ENCODE data around the gene NUP153. TPM values are rescaled to one million over a fixed set of nuclear protein-coding genes. Genes with fewer than 3 reads are reported as not detected.
"Not testable (repeated sequence)": the region's sequence is repeated elsewhere in the genome, so short reads cannot be mapped to it uniquely, and the experiment has no call there.

NUP153 gene
- 48.3 TPM for total RNA-seq

- peak; percentile 100 for DNase-seq (ENCODE audit: low spot score)
Observed at GRCh38 chr6:17706580-17707370, at the start of gene NUP153. Gene NUP153, minus strand, starts transcription at chr6:17706925. Its CDS starts 538 bp downstream, at chr6:17706387.

GRCh38 chr6:17754254-17754653 lies 47.5 kb upstream of the NUP153 start:
- DNase-seq (ENCODE audit: low spot score) = no peak

- DNase-seq (ENCODE audit: low spot score) = not testable (repeated sequence)
Observed at GRCh38 chr6:17745324-17745723, 38.6 kb upstream of the NUP153 start.

- DNase-seq (ENCODE audit: low spot score) = not testable (repeated sequence)
Observed at GRCh38 chr6:17744757-17745308, 38.1 kb upstream of the NUP153 start.

GRCh38 chr6:17744019-17744756 lies 37.5 kb upstream of the NUP153 start:
- DNase-seq (ENCODE audit: low spot score) = no peak

- no peak for DNase-seq (ENCODE audit: low spot score)
Observed at GRCh38 chr6:17741507-17741906, 34.8 kb upstream of the NUP153 start.

- DNase-seq (ENCODE audit: low spot score) = no peak
Observed at GRCh38 chr6:17740559-17741220, 34.0 kb upstream of the NUP153 start.

- no peak for DNase-seq (ENCODE audit: low spot score)
Observed at GRCh38 chr6:17737704-17738252, 31.1 kb upstream of the NUP153 start.

- DNase-seq (ENCODE audit: low spot score) = not testable (repeated sequence)
Observed at GRCh38 chr6:17735311-17735710, 28.6 kb upstream of the NUP153 start.

- DNase-seq (ENCODE audit: low spot score) = no peak
Observed at GRCh38 chr6:17730078-17730704, 23.5 kb upstream of the NUP153 start.

GRCh38 chr6:17729223-17730077 lies 22.7 kb upstream of the NUP153 start:
- no peak for DNase-seq (ENCODE audit: low spot score)

GRCh38 chr6:17728551-17729222 lies 22.0 kb upstream of the NUP153 start:
- no peak for DNase-seq (ENCODE audit: low spot score)

GRCh38 chr6:17725083-17725482 lies 18.4 kb upstream of the NUP153 start:
- no peak for DNase-seq (ENCODE audit: low spot score)

- no peak for DNase-seq (ENCODE audit: low spot score)
Observed at GRCh38 chr6:17724341-17724740, 17.6 kb upstream of the NUP153 start.

- DNase-seq (ENCODE audit: low spot score) = no peak
Observed at GRCh38 chr6:17721671-17722070, 14.9 kb upstream of the NUP153 start.

- no peak for DNase-seq (ENCODE audit: low spot score)
Observed at GRCh38 chr6:17719323-17720041, 12.8 kb upstream of the NUP153 start.

GRCh38 chr6:17716221-17716620 lies 9.5 kb upstream of the NUP153 start:
- no peak for DNase-seq (ENCODE audit: low spot score)

GRCh38 chr6:17714879-17715851 lies 8.4 kb upstream of the NUP153 start:
- no peak for DNase-seq (ENCODE audit: low spot score)
